HG02571 (cell line): ENCODE data around the gene HIF1A.
"Not testable (repeated sequence)": the region's sequence is repeated elsewhere in the genome, so short reads cannot be mapped to it uniquely, and the experiment has no call there.

Experiments
- ATAC-seq: cut with Tn5 transposase; IDR thresholded peaks from one replicate; pipeline ENCODE4 v1.9.1; 2021; ENCODE audit warnings: mild to moderate bottlenecking, moderate library complexity; ENCODE audit not compliant: unreplicated experiment

The HIF1A gene

DNA sequence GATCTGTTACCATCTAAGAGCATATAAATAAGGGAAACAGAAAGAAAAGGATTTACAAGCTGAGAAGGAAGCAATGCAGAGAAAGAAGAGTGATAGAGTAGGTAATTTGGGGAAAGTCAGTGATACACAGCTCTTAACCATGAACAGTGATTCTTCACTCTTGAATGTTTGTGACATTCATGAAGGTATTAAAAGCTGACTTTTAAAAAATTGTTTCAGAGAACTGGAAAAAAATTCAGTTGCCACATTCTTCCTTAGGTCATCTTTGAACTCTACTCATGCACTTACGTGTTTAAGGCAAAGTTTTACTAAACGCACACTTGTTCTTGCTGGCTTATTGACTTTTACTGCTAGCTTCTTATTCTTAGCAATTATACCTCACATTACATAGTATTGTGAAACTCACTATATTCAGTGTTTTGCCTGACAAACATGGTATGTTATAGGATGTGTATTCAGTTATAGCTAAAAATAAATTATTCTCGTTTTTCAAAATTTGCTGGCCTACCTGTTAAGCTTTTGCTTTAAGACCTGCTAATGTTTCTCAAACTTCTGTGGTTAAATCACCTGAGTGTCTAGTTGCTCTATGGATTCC, 10.9 kb downstream of the HIF1A start:
- no peak for ATAC-seq

DNA sequence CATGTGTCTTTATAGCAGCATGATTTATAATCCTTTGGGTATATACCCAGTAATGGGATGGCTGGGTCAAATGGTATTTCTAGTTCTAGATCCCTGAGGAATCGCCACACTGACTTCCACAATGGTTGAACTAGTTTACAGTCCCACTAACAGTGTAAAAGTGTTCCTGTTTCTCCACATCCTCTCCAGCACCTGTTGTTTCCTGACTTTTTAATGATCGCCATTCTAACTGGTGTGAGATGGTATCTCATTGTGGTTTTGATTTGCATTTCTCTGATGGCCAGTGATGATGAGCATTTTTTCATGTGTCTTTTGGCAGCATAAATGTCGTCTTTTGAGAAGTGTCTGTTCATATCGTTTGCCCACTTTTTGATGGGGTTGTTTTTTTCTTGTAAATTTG, 12.5 kb downstream of the HIF1A start:
- ATAC-seq = not testable (repeated sequence)

DNA sequence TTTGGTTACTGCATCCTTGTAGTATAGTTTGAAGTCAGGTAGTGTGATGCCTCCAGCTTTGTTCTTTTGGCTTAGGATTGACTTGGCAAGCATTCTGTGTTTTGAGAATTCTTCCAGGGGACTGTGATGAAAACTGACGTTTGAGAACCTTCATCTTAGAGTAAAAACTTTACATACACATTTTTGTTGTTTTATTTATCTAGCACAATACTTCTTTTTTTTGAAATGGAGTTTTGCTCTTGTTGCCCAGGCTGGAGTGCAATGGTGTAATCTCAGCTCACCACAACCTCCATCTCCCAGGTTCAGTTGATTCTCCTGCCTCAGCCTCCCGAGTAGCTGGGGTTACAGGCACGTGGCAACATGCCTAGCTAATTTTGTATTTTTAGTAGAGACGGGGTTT, 13.4 kb downstream of the HIF1A start:
- ATAC-seq = not testable (repeated sequence)

DNA sequence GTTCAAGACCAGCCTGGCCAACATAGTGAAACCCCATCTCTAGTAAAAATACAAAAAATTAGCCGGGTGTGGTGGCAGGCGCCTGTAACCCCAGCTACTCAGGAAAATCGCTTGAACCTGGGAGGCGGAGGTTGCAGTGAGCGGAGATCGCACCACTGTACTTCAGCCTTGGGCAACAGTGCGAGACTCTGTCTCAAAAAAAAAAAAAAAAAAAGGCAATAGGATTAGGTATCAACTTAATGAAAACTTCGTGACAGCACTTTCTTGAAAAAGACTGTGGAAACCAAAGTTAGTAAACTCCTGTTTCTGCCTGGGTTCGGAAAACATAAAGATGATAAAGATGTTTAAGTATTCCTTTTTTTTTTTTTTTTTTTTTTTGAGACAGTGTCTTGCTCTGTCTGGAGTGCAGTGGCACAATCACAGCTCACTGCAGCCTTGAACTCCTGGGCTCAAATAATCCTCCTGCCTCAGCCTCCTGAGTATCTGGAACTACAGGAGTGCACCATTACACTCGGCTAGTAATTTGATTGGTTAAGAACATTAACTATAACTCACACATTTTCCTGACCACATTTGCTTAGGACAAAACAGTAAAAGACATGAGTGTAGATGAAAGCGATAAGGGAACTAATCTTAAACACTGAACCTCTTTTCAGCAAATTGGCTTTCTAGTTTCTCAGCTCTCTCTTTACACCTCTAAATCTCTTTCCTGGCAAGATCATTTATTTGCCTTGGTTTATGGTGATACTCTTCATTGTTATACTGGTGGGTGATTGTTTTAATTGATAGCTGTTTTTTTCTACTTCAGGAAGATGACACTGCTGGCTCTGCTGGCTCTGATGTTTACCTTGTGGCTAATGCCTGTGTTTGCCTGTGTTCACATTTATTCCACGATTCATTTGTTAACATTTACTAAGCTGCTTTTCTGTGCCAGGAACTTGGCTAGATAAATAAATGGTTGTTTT, 15.8 kb downstream of the HIF1A start:
- ATAC-seq = no peak

DNA sequence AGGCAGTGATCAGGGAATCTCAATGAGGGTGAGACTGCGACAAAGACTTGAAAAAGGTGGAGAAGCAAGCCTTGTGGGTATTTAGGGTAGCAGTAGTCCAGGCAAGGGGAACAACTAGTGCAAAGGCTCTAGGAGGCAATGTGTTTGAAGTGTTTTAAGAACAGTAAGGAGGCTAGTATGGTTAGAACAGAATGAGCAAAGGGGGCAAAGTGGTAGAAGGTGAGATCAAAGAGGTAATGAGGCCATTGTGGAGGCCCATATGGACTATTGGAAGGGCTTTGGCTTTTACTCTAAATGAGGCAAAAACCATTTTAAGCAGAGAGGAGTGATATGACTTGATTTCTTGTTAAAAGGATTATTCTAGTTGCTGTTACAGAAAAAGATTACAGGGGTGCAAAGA, 16.8 kb downstream of the HIF1A start:
- no peak for ATAC-seq

DNA sequence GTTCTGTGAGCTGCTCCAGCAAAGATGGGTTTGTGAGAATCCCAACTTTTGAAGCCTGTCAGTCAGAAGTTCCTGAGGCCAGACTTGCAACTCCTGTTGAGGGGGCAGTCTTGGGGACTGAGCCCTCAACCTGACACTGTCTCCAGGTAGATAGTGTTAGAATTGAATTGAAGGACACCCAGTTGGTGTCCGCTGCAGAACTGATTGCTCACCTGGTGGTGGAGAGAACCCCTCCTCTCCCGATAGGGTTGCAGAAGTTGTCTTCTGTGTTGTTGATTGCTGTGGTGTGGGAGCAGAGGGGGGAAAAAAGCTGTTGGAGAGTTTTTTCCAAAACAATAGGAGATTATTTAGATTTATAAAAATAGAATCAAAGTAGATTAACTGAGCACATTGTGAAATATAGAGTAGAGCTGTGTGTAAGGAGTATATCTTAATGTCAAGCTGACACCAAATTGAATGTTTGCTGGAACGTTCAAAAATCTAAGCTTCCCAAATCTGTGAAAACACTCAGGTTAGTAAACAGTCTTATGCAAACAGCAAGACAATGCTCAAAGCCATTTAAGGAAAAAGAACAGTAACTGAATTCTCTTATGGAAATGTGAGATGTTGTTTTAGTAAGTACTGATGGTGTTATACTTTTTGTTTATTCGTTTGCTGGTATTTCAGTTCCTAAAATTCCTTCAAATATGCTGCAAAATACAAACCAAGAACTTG, 18.6 kb downstream of the HIF1A start:
- no peak for ATAC-seq

DNA sequence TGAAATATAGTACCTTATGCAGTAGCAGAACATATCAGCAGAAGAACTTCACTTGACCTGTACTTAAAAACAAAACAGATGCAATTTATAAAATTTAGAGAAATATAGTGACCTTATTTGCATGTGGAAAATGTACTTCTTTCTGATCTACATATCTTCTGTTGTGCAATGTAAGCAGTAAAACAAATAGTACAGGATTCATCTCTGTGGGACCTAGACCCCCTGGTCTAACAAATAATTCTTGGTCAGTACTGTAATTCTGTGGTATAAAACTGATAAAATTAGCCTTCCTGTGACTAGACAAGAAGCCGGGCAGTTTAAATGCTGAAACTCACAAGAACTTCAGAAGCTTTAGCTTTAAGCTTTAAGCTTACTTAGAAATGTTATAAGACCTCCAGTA, 21.6 kb downstream of the HIF1A start:
- no peak for ATAC-seq

DNA sequence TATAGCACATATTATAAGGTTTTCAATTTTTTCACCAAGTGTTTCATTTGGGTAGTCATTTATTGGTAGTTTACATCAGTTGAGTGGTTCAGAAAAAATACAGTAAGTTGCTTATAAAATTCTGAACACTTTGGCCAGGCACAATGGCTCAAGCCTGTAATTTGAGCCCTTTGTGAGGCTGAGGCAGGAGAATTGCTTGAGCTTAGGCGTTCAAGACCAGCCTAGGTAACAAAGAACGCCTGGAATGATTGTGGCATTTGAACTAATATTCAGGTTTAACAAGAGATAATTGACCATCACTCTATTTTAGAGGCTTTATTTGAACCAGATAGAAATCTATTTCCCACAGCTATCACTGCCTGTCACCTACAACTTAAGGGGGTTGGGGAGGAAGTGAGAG, 22.7 kb downstream of the HIF1A start:
- no peak for ATAC-seq

DNA sequence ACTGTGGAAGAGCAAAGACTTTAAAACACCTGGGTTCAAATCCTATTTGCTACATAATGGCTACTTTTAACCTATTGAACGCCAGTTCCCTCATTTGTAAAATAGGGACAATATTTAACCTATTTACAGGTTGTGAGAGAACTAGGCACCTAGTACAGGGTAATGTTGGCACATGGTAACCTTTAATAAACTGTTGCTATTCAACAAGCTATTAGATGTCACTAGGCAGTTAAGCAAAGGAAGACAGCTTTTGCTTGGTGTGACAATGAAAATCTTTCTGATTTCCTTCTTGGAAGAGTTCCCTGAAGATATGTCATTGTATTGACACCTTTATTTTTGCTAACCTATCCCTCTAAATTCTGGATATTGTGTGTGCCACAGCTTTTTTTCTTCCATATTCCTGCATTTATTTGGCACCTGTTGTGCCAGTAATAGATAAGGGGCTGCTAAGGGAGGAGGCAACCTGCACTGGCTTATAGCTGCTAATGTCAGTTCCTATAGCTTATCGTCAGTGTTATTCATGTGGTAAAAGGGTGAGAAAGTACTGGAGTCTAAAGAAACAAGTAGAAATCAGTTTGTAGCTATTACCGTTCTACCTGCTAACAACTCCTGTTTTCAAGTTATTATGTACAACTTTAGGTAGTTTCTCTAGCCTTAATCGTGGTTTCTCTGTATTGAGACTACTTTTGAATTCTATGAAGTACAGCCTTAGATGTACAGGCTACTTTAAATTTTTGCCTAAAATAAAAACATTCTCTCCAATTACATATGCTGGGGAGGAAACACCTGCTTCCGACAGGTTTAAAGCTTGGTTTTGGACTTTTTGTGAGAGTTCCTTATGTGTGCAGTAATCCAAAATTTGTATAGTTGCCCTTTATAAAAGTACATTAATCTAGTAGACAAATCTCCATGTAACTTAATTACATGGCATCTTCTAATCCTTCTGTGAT, 24.3 kb downstream of the HIF1A start:
- no peak for ATAC-seq

DNA sequence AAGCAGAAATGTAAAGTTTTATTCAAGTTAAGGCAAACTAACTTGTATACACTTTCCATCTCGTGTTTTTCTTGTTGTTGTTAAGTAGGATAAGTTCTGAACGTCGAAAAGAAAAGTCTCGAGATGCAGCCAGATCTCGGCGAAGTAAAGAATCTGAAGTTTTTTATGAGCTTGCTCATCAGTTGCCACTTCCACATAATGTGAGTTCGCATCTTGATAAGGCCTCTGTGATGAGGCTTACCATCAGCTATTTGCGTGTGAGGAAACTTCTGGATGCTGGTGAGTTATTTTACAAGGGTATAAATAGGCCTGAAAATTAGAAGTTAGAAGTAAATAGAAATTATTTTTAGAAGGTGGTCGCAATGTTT, 25.0 kb downstream of the HIF1A start:
- no peak for ATAC-seq

DNA sequence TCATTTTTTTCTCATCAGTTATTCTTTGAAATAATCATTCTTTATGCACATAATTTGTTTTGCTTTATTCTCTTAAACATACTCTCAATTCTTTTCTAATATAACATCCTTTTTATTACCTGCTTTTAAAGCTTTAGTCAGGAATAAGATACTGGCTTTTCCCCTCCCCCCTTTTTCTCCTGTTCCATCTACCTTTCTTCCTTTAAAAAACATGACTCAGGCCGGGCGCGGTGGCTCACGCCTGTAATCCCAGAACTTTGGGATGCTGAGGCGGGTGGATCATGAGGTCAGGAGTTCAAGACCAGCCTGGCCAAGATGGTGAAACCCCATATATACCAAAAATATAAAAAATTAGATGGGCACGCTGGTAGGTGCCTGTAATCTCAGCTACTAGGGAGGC, 25.4 kb downstream of the HIF1A start:
- ATAC-seq = no peak

DNA sequence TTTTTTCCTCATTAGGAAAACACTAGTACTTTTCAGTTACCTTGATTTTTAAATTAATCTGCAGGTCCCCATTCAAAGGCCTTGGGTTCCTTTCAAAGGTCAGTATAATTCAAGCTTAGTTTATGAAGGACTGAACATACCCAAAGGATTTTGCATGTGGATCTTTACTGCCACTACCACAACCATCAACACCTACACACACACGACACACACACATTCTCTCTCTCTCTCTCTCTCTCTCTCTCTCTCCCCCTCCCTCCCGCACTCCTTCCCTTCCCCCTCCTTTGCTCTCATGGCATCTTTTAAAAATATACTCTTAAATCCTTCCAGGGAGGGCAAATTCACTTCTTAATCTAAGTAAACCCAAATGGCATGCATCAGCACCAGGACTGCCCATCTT, 28.8 kb downstream of the HIF1A start:
- no peak for ATAC-seq

DNA sequence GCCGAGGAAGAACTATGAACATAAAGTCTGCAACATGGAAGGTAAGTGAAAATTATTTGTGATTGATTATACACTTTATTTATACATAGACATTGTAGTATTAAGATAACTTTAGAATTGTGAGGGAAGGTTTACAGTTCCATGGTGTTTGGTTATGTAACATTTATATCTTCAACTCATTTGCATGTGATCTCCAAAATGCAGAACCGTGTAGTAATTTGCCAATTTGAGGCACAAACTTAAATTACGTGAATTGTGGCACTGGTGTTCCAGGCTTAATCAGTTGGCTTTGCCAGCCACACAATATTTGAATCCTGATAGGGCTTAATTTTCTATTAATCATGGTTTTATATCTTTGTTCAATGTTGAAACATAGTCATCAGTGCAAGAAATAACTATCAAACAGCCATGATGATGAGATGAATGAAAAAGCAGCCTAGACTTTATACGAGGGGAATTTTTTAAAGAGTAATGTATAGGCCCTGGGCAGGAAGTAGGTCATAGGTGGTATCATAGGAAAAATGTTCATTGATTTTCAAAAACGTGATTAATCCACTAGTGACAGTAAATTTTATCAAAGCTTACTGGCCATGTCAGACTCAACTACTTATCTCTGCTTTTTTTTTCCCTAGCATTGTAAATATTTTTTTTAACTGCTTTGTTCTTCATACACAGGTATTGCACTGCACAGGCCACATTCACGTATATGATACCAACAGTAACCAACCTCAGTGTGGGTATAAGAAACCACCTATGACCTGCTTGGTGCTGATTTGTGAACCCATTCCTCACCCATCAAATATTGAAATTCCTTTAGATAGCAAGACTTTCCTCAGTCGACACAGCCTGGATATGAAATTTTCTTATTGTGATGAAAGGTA, 31.7 kb downstream of the HIF1A start:
- ATAC-seq = no peak

DNA sequence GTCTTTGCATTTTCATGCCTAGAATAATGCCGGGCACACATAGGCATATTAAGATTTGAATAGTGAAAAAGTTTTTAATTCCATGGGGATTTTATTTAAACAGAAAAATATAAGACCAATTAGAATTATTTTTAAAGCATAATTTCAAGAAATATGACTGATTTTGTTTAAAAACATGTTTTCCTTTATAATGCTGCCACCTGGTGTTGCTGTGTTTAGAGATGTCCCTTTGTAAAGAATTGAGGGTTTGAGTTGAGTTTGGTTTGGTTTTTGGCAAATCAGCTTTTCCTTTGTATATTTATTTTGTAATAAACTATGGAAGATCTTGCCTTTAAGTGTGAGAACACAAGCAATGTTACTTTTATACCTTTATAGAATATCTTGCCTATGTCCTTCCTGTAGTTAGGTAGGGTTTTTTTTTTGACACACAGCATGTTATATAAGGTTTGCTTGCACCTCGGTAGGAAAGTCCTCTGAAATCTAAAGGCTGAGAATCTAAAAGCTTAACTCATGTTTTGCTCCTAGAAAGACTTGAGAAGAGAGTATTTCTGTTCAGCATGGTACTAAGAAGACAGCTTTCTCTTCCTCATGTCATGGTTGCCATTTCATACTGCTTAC, 35.6 kb downstream of the HIF1A start:
- no peak for ATAC-seq

DNA sequence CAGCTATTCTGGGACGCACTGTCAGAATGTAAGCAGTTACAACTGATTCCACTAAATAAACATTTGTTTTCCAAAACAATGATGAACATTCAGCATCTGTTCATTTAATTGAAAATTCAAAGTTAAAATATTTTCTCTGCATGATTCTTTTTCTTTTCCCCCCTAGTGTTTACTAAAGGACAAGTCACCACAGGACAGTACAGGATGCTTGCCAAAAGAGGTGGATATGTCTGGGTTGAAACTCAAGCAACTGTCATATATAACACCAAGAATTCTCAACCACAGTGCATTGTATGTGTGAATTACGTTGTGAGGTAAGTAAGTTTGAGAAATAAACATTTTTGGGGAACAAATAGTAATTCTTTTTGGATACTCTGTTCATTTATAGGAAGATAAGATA, 38.7 kb downstream of the HIF1A start:
- ATAC-seq = no peak

DNA sequence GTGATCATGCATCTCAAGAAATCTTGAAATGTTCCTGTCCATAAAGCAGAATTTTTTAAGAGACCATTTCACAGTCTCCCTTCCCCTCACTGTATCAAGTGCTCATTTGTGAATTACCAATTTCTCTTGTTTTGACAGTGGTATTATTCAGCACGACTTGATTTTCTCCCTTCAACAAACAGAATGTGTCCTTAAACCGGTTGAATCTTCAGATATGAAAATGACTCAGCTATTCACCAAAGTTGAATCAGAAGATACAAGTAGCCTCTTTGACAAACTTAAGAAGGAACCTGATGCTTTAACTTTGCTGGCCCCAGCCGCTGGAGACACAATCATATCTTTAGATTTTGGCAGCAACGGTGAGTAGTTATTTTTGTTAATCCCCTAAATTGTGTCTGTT, 41.4 kb downstream of the HIF1A start:
- ATAC-seq = no peak

DNA sequence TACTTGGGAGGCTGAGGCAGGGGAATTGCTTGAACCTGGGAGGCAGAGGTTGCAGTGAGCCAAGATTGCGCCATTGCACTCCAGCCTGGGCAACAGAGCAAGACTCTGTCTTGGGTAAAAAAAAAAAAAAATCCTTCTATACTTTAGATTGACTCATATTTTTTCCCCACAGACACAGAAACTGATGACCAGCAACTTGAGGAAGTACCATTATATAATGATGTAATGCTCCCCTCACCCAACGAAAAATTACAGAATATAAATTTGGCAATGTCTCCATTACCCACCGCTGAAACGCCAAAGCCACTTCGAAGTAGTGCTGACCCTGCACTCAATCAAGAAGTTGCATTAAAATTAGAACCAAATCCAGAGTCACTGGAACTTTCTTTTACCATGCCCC, 42.6 kb downstream of the HIF1A start:
- no peak for ATAC-seq

DNA sequence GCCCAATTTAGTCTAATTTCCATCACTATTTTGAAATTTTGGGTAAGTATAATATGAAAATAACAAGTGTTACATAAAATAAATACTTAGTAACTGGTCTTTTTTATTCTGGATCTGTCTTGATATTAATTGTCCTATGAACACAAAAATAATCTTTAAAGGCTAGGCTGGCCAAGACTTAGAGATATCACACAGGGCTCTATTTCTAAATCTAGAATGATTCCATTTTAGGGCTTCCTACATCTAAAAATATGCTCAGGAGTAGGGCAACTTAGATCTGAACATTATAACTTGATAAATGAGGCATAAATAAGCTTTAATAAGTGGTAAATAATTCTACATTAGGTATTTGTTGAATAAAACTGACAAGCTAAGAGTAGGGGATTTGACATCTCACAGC, 43.8 kb downstream of the HIF1A start:
- no peak for ATAC-seq

DNA sequence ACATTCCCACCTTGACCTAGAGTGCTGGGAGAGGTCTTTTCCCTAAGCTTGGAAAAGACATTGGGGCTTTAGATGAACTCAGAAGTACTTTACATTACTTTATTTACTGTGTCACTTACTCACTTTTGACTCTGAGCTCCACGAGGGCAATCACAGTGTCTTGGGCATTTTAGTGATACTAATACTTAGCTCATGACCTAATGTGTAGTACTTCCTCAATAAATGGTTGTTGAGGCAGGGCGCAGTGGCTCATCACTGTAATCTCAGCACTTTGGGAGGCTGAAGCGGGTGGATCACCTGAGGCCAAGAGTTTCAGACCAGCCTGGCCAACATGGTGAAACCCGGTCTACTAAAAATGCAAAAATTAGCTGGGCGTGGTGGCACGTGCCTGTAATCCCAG, 47.1 kb downstream of the HIF1A start:
- no peak for ATAC-seq
